ENCODE results near the gene EIF2S3B.

DNA sequence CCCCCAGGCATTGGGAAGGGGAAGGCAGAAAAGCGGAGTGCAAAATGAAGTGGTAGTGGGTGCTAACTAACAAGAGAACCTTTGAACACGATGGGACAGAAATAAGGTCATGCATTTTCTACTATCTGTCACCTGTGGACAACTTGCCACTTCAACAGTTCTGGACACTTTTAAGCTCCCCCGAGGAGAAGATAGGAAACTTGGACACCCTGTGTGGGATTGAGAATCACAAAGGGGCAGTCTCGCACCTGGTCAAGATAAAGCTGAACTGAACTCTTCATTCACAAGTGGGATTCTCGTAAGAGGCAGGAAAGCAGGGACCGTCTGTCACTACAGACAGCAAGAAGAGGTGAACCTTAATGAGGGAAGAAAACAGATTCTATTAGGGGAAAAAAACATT lies 51.6 kb downstream of the EIF2S3B start:
- TF ChIP-seq, protein P1, sequence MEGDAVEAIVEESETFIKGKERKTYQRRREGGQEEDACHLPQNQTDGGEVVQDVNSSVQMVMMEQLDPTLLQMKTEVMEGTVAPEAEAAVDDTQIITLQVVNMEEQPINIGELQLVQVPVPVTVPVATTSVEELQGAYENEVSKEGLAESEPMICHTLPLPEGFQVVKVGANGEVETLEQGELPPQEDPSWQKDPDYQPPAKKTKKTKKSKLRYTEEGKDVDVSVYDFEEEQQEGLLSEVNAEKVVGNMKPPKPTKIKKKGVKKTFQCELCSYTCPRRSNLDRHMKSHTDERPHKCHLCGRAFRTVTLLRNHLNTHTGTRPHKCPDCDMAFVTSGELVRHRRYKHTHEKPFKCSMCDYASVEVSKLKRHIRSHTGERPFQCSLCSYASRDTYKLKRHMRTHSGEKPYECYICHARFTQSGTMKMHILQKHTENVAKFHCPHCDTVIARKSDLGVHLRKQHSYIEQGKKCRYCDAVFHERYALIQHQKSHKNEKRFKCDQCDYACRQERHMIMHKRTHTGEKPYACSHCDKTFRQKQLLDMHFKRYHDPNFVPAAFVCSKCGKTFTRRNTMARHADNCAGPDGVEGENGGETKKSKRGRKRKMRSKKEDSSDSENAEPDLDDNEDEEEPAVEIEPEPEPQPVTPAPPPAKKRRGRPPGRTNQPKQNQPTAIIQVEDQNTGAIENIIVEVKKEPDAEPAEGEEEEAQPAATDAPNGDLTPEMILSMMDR (conservative IDR thresholded peaks at IDR 0.05) = no peak
- TF ChIP-seq EZH2 (IDR thresholded peaks at IDR 0.05; ENCODE audit: low read depth) = no peak
